ENCODE results near the gene TMC1.

- TF ChIP-seq CTCF (IDR thresholded peaks at IDR 0.05; ENCODE audit: low read depth, low read length): no peak
- TF ChIP-seq EZH2phosphoT487 (IDR thresholded peaks at IDR 0.05; ENCODE audit: low read depth): no peak
Measured at GRCh38 chr9:72755836-72756235, 234.4 kb downstream of the TMC1 start.

All from OCI-LY3 (cell line).